GM21576 (cell line): ENCODE measurements around the gene PARP8.
"Not testable (repeated sequence)": the region's sequence is repeated elsewhere in the genome, so short reads cannot be mapped to it uniquely, and the experiment has no call there.

Source experiments
- ATAC-seq: cut with Tn5 transposase; IDR thresholded peaks from one replicate; pipeline ENCODE4 v1.9.1; 2021; ENCODE audit warnings: mild to moderate bottlenecking, moderate library complexity; ENCODE audit not compliant: unreplicated experiment

PARP8 gene

GRCh38 chr5:50679554-50679953 lies 13.1 kb downstream of the PARP8 start:
- not testable (repeated sequence) for ATAC-seq

DNA sequence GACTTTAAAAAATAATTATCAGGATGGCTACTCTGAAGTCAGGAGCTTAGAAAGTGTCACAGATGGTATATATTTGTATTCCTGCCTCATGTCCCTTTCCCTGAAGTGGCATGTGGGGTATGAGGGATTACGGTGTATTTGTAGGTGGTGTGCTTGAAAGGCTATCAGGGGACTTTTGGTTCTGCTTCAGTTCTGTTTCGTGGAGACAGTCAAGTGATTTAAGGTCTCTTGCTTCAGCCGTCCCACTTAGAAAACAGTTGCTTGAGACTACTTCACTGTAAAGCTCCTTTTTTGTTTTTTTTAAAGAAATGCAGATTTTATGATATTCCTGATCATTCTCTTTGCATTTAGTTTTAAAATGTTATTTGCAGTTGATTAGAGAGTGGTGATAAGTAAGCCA lies 18.3 kb downstream of the PARP8 start:
- no peak for ATAC-seq

DNA sequence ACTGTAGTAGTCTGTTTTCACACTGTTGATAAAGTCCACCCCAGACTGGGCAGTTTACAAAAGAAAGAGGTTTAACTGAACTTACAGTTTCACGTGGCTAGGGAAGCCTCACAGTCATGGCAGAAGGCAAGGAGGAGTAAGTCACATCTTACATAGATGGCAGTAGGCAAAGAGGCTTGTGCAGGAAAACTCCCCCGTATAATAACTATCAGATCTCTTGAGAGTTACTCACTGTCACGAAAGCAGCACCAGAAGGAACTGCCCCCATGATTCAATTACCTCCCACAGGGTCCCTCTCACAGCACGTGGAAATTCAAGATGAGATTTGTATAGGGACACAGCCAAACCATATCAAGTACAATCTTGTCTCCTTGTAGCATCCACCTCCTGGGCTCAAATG lies 21.1 kb downstream of the PARP8 start:
- ATAC-seq = no peak

DNA sequence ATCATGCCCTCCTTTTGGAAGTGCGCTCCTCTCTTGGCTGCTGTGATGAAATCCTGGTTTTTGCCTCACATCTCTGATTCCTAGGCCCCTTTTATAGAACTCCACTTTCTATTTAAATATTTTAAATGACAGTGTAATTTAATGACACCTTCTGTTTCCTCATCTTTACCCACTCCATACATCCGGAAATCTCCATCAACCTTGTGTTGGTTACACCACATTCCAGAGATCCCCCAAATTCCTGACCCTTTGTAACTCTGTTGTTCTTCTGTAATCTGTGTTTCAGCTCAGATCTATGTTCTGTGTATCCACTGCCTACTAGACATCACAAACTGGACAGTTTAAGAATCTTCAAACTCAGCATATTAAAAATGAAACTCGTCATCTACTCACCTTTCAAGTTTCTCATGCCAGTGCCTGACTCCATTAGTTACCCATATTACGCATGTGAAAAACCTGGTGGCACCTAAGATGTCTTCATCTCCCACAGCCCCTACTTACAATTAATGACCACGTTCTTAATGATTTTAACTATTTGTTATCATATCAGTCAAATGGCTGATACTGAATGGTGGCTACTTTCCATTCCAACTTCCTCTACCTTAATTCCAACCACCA lies 25.1 kb downstream of the PARP8 start:
- ATAC-seq = no peak

- ATAC-seq = no peak
Measured at GRCh38 chr5:50694027-50694590, 27.7 kb downstream of the PARP8 start.

DNA sequence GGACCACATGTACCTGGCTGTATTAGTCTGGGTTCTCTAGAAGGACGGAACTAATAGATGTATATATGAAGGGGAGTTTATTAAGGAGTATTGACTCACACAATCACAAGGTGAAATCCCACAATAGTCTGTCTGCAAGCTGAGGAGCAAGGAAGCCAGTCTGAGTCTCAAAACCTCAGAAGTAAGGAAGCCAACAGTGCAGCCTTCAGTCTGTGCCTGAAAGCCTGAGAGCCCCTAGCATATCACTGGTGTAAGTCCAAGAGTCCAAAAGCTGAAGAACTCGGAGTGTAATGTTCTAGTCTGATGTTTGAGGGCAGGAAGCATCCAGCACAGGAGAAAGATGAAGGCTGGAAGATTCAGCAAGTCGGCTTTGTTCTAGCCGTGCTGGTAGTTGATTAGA lies 28.2 kb downstream of the PARP8 start:
- ATAC-seq = not testable (repeated sequence)

GRCh38 chr5:50697739-50698138 lies 31.3 kb downstream of the PARP8 start:
- peak; percentile 61 for ATAC-seq

DNA sequence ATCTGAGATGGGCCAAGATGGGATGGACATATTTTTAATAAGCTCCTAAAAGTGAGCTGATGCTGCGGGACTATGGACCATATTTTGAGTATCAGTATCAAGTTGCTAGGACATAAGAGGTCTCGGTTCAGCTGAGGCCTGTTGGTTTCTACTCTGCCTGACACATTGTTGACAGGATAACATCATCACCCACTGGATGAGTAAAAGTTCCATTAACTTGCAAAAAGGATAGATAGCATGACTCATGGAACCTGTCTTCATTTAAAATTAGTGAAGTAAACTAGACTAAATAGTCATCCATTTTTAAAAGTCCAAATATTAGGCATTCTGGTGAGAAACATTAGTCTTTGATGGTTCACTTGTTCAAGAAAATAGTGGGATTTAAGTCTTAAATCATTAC lies 33.3 kb downstream of the PARP8 start:
- no peak for ATAC-seq

GRCh38 chr5:50700706-50701105 lies 34.3 kb downstream of the PARP8 start:
- no peak for ATAC-seq

- no peak for ATAC-seq
Measured at GRCh38 chr5:50702615-50703366, 36.4 kb downstream of the PARP8 start.

GRCh38 chr5:50703367-50703666 lies 36.9 kb downstream of the PARP8 start:
- no peak for ATAC-seq

DNA sequence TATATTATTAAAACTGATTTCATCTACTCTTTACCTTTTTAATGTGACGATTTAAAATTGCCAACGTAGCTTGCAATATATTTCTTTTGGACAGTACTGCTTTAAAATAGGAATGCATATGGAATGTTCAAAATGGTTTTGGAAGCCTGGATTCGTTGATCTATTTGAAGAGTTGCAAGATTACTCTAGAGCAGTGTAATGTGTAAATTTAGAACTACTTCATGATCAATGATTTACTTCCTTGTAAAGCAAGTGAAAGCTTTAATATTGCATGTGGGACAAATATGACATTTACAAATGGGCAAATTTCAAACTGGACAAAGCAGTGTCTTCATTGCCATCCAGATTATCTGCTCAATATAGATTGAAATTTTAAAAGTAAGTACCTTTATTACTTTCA lies 38.3 kb downstream of the PARP8 start:
- ATAC-seq = no peak

GRCh38 chr5:50709471-50709870 lies 43.0 kb downstream of the PARP8 start:
- no peak for ATAC-seq

DNA sequence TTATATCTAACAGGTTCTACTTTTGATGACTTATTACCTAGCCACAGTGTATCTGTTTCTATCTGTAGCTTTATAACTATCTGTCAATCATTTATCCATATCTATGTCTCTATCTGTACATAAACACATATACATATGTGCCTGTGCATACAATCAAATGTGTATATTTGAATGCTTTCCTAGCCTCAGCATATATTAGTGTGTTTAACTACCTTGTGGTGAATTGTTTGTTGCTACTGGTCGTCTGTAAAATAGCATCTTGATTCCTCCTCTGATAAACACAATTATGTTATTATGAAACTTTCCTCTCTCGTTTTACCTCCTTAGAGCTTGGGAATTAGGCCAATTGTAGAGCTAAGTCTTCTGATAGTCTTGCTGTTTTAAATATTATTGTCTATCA lies 44.4 kb downstream of the PARP8 start:
- ATAC-seq = peak; percentile 5

DNA sequence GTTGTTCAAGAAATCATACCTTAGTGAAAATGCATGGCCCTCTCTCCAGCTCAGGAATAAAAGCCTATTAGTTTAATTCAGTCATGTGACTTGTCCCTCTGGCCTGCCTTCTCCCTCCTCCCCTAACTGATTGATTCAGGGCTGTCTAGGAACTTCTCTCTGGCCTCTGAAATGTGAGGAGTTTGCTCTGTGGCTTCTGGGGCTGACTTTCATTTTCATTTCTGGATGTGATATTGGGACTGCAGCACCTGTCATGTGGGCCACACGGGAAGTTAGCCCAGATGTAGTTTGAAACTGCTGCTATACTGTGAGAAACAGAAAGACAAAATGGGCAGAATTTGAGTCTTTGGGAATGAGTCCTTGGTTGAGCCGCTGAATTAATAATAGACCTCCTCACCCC lies 44.8 kb downstream of the PARP8 start:
- ATAC-seq = peak; percentile 90

- no peak for ATAC-seq
Measured at GRCh38 chr5:50712479-50712878, 46.0 kb downstream of the PARP8 start.

GRCh38 chr5:50715001-50715400 lies 48.6 kb downstream of the PARP8 start:
- ATAC-seq = no peak

DNA sequence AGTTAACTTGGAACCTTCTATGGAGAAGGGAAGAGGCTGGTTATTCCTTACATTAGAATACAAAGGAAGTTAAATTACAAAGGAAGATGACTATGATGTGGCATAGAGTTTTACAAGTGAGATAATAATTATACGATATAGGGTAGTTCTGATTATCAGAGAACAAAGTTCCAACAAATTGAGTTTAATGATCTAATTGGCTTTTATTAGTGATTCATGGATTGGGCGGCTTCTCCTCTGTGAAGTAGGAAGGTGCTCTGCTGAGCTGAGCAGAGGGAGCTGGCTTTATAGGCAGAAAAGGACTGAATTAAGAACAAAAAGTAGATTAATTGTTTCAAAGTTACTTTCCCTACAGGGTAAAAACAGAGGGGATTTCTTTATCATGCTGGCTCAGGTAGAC lies 49.7 kb downstream of the PARP8 start:
- no peak for ATAC-seq

- ATAC-seq = peak; percentile 44
Measured at GRCh38 chr5:50717651-50718050, 51.2 kb downstream of the PARP8 start.

DNA sequence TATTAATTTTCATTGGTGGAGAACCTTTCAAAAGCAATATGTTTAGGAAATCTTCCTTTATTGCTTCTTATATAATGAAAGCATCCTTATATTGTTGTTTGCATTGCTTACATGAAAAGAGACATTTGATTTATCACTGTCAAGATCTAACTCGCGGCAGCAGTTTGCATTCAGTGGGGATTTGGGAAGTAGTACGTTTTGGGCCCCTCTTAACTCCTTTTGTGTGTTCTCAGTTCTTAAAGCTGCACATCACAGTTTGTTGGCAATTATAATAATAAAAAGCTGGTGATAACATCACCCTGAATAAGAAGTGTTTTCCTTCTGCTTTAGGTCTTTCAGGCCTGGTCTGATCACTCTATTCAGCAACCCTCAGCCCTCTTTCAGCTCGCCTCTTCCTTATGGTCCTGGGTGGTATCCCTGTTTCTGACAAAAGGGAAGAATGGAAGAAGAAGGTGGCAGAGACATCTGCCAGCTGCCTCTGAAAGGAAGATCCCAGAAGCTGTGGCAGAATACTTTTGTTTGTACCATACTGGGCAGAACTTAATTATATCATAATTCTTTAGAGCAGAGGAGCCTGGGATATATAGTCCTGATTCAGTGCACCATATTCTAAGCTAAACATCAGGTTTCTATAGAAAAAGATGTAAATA lies 53.7 kb downstream of the PARP8 start:
- no peak for ATAC-seq

DNA sequence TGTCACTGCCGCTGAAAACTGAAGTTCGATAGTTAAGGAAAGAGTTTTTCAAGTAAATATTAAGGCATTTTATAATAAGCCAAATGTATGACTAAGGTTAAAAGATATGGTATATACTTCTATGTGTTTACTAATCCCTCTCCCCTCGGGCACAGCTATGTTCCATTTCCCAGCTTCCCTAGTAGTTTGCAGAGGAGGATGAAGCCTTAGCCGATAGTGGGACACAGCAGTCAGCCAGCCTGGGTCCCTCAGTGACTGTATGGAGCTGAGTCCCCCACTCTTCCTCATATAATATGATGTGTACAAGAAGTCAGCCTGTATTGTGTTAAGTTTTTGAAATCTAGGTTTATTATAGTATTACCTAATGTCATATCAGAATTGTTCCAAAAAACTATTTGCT lies 55.8 kb downstream of the PARP8 start:
- ATAC-seq = no peak

GRCh38 chr5:50724262-50724661 lies 57.8 kb downstream of the PARP8 start:
- no peak for ATAC-seq
